ENCODE data around the gene POMT1. TPM values are rescaled to one million over a fixed set of nuclear protein-coding genes. Genes with fewer than 3 reads are reported as not detected.
"Not testable (repeated sequence)": the region's sequence is repeated elsewhere in the genome, so short reads cannot be mapped to it uniquely, and the experiment has no call there.

The POMT1 gene
- total RNA-seq, 1 donor from 2014 or later, result 24.6 TPM

DNA sequence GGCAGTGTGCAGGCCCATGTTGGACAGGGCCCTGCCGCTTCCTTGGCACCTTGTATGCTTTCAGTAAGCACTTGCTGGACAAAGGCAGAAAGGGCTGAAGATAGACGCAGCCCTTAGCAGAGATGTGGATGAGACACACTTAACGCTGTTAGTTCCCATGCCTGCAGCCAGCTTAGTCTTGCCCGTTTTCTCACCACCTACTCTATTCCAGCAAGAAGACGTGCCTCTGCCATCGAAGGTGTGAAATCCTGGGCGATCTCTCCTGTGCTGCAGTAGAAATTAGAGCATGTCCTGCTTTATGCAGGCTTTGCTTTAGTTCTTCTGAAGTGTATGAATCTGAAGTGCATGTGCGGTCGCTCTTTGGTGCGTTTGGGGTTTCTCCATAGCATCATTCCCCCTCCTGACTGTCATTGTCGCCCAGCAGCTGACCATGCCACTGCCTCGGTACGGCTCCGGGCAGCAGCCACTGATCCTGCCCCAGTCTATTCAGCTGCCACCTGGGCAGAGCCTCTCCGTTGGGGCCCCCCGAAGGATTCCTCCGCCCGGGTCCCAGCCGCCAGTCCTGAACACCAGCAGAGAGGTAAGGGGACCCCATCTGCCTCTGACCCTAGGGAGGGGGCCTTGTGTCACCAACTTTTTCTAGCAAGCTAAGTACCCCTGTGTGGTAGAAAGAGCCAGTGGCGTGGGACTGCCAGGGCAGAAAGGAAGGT is 11.6 kb upstream of the POMT1 start:
- intact Hi-C loops (cut with DNase I), result no loop called here

GRCh38 chr9:131492070-131492469 is 10.6 kb upstream of the POMT1 start:
- DNase-seq (ENCODE audit: low spot score), result no peak

More for the DNA sequence above, 11.6 kb upstream of the POMT1 start:
- no peak for DNase-seq (ENCODE audit: low spot score)

GRCh38 chr9:131494296-131494870 is 8.3 kb upstream of the POMT1 start:
- no peak for DNase-seq (ENCODE audit: low spot score)
- intact Hi-C loops (cut with DNase I), result no loop called here

More at GRCh38 chr9:131492070-131492469, 10.6 kb upstream of the POMT1 start:
- intact Hi-C loops (cut with DNase I), result no loop called here

- DNase-seq (ENCODE audit: low spot score), result no peak
- intact Hi-C loops (cut with DNase I), result no loop called here
Measured at GRCh38 chr9:131495785-131496184, 6.9 kb upstream of the POMT1 start.

- intact Hi-C loops (cut with DNase I), result no loop called here
- DNase-seq (ENCODE audit: low spot score), result no peak
Measured at GRCh38 chr9:131496844-131497405, 5.8 kb upstream of the POMT1 start.

DNA sequence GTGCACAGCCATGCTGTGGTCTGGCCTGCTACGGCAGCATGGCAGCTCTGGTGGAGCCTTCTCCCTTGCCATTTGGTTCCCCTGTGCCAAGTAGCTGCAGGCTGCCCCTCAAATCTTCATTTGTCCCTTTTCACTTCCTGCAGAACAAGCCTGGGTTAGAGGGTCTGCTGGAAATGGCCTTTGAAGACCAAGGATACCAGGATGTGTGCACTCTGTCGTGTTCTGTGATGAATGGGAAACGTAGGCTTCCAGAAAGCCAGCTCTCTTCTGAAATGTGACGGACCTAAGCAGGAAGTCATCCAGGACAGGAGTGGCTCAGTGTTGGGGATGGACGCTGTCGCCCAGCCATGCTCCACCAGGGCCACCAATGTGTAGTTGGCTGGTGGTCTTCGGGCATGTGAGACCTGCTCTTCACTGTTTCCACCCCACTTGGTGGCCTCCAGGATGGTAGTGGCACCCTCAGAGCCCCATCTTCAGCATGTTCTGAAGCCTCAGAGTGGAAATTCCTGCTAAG is 3.4 kb upstream of the POMT1 start:
- DNase-seq (ENCODE audit: low spot score), result no peak
- intact Hi-C loops (cut with DNase I), result no loop called here

DNA sequence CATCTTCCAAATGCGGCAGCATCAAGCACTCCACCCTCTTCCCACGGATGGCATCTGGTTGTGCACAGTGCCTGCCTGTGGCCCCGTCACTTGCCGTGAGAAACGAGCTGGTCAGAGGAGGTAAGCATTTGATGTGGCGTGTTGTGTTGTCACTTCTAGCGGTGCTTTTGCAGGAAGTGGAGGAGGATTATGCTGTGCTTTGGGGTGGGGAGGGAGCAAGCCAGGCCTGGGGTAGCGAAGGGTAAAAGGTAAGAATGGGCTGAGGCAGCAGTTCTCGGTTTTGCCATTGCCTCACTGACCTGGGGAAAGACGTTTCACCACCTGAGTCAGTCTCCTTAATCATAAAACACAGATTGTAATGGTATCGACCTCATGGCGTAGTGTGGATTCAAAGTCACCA is 2.3 kb upstream of the POMT1 start:
- intact Hi-C loops (cut with DNase I), result no loop called here
- DNase-seq (ENCODE audit: low spot score), result no peak

DNA sequence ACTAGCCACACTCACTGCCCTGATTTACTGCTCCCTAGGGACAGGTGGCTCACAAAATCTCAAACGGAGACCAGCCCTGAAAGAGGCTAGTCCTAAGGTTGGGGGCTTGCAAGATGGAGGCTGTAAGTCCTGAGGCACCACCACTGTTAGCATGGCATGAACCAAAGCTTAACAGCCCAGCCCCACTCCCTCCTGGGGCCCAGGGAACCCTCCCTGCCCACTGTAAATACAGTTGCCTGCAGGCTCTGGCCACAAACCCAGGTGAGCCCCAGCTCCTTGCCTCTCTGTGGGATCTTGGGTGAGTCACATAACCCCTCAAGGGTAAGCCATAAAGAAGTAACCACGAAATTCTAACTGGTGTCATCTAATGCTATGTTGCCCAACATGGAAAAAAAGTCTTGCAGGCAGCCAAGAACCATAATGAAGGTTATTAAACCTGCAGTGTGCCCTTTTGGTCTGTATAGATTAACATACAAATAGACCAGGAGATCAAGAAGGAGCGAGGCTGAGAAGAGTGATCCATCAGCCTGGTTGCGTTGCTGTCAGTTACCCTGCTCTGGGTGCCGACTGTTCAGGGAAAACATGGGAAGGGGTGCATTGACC is 1.7 kb upstream of the POMT1 start:
- intact Hi-C loops (cut with DNase I), result no loop called here
- DNase-seq (ENCODE audit: low spot score), result no peak

- DNase-seq (ENCODE audit: low spot score), result no peak
- intact Hi-C loops (cut with DNase I), result no loop called here
Measured at GRCh38 chr9:131503626-131504465, 1.1 kb downstream of the POMT1 start.

DNA sequence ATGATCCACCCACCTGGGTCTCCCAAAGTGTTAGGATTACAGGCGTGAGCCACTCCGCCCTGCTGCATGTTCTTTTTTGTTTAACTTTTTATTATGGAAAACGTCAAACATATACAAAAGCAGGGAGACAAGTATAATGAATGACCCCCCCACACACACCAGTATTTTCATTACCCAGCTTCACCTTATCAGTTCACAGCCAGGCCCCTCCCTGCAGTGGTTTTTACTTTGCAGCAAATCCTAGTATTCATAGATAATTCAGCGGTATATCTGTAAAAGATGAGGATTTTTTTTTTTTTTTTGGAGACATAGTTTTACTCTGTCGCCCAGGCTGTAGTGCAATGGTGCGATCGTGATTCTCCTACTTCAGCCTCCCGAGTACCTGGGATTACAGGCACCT is 2.3 kb downstream of the POMT1 start:
- intact Hi-C loops (cut with DNase I), result no loop called here
- DNase-seq (ENCODE audit: low spot score), result no peak

DNA sequence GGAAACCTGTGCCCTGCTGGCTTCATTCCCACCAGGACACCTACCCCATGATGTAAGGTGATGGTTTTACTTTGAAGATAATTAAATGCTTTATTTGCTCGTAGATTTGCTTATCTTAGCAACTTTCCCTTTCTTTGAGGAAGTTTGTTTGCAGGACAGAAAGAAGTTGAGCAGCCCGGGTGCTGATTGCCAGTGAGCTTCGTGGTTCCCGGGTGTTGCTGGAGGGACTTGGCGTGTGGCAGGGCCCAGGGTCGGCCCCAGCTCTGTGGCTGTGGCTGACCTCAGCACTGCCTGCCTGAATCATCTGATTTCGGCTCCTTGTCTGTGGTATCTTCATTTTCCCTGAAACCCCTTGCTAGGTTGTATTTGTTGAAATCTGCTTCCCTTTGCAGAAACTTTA is 8.7 kb downstream of the POMT1 start:
- no peak for DNase-seq (ENCODE audit: low spot score)
- intact Hi-C loops (cut with DNase I), result no loop called here

DNA sequence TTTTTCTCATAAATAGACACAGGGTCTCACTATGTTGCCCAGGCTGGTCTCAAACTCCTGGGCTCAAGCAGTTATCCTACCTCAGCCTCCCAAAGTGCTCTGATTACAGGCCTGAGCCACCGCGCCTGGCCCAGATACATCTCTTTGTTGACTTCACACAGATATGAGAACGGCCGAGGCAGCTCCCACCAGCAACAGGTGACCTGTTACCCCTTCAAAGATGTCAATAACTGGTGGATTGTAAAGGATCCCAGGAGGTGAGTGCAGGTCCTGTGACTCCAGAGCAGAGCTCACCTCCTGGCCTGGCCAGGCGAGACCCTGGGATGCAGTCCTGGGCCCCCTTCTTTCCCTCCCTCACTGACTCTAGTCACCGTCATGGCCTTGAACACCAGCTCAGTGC is 9.2 kb downstream of the POMT1 start:
- intact Hi-C loops (cut with DNase I), result no loop called here
- no peak for DNase-seq (ENCODE audit: low spot score)

- DNase-seq (ENCODE audit: low spot score), result no peak
- intact Hi-C loops (cut with DNase I), result no loop called here
Measured at GRCh38 chr9:131513177-131513576, 10.5 kb downstream of the POMT1 start.

- DNase-seq (ENCODE audit: low spot score); intact Hi-C loops (cut with DNase I): not testable (repeated sequence)
Measured at GRCh38 chr9:131515559-131516031, 12.9 kb downstream of the POMT1 start.

DNA sequence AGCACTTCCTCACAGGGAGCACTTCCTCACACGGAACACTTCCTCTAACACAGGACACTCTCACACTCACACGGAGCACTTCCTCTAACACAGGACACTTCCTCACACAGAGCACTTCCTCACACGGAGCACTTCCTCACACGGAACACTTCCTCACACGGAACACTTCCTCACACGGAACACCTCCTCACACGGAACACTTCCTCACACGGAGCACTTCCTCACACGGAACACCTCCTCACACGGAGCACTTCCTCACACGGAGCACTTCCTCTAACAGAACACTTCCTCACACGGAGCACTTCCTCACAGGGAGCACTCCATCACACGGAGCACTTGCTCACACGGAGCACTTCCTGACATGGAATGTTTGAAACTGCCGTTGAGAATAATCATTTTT is 13.4 kb downstream of the POMT1 start:
- intact Hi-C loops (cut with DNase I), result no loop called here
- no peak for DNase-seq (ENCODE audit: low spot score)

DNA sequence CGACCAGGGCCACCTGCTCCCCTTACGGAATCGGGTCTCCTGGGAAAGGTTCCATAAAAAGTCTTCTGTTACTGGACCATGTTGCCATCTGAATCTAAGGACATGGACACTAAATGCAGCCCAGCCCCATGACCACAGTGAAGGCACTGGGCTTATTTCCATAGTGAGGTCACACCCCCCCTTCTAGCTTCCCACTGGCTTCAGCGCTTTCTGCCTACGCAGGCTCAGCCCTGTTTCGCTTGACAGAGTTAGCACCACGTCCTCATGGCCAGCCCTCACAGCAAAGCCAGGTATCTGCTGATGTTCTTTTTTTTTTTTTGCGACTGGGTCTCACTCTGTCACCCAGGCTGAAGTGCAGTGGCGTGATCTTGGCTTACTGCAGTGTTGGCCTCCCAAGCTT is 14.2 kb downstream of the POMT1 start:
- no peak for DNase-seq (ENCODE audit: low spot score)
- intact Hi-C loops (cut with DNase I), result no loop called here

DNA sequence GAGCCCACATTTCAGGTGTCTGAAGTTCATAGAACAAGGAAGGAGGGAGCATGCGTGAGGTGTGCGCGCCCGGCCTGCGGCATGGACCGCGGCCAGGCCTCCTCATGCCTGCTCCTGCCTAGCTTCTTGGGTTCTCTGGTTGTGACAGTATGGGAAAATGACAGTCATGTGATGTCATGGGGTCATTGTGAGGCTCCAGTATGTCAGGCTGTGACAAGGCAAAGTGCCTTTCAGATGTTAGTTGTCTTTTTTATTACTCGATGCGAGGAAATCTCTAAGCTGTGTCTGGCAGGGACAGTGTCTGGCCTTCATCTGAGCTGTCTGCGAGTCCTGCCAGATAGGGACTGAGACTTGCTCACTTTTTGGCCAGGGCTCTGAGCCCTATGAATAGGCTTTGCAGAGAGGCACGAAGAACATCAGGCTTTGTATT is 15.1 kb downstream of the POMT1 start:
- intact Hi-C loops (cut with DNase I), result no loop called here
- DNase-seq (ENCODE audit: low spot score), result no peak

DNA sequence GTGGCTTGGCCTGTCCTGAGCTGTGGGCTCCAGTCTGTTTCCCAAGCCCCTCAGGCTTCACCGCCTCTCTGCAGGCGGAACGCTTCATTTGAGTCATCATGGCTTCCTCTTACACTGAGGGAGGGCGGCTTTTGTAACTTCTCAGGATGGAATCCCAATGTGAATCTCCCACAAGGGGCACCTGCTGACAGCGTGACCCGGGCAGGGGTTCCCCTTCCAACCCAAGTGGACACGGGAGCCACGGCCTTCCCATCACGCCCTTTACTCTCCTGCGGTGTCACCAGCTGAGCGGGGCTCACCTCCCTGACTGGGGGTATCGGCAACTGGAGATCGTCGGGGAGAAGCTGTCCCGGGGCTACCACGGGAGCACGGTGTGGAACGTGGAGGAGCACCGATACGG is 15.8 kb downstream of the POMT1 start:
- intact Hi-C loops (cut with DNase I), result no loop called here
- DNase-seq (ENCODE audit: low spot score), result no peak

DNA sequence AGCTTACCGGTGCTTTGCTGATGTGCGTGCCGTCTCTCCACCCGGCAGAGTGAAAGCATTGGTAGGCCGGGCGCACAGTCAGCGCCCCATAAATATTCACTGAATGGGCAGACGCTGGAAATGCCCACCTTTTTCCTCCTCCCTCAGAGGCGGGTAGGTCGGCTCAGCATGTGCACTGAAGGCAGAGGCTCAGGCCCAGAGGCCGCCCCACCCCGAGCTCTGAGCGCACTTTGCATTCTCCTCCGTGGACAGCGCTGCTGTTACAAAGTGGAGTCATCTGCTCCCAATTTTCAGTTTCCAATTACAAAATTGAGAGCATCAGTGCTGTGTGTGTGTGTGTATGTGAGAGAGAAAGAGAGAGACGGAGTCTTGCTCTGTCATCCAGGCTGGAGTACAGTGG is 17.8 kb downstream of the POMT1 start:
- no peak for DNase-seq (ENCODE audit: low spot score)
- intact Hi-C loops (cut with DNase I), result no loop called here

DNA sequence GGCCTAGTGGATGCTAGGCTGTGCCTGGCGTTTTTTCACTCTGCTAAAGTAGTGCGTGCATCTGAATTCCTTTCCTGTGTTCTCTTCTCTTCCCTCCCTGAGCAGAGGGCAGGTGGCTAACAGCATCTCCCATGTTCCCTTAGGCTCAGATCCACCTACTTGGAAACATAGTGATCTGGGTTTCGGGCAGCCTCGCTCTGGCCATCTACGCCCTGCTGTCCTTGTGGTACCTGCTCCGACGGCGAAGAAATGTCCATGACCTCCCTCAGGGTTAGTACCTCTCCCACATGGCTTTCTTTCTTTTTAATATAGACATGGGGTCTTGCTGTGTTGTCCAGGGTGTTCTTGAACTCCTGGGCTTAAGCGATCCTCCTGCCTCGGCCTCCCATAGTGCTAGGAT is 18.5 kb downstream of the POMT1 start:
- intact Hi-C loops (cut with DNase I), result no loop called here
- DNase-seq (ENCODE audit: low spot score), result no peak
